HG02610 (cell line): Measurements from ENCODE around the gene ESRRG.

Source experiments
- ATAC-seq: cut with Tn5 transposase; IDR thresholded peaks from one replicate; pipeline ENCODE4 v1.9.1; 2021; ENCODE audit warnings: mild to moderate bottlenecking, moderate library complexity; ENCODE audit not compliant: unreplicated experiment

ESRRG gene

GRCh38 chr1:216632980-216633379, 90.2 kb downstream of the ESRRG start:
- ATAC-seq = no peak

GRCh38 chr1:216630532-216630931, 92.7 kb downstream of the ESRRG start:
- no peak for ATAC-seq

- no peak for ATAC-seq
These were observed 96.0 kb downstream of the ESRRG start for GRCh38 chr1:216627252-216627651.

GRCh38 chr1:216626394-216627067, 96.7 kb downstream of the ESRRG start:
- no peak for ATAC-seq

GRCh38 chr1:216621536-216621935, 101.7 kb downstream of the ESRRG start:
- no peak for ATAC-seq

- ATAC-seq = no peak
These were observed 106.0 kb downstream of the ESRRG start for GRCh38 chr1:216617081-216617875.

GRCh38 chr1:216616425-216616824, 106.8 kb downstream of the ESRRG start:
- ATAC-seq = no peak

GRCh38 chr1:216614011-216614934, 109.0 kb downstream of the ESRRG start:
- no peak for ATAC-seq

- ATAC-seq = no peak
These were observed 110.9 kb downstream of the ESRRG start for GRCh38 chr1:216612291-216612690.

GRCh38 chr1:216607067-216607697, 116.0 kb downstream of the ESRRG start:
- ATAC-seq = no peak

GRCh38 chr1:216606047-216606637, 117.1 kb downstream of the ESRRG start:
- no peak for ATAC-seq

GRCh38 chr1:216604771-216605170, 118.5 kb downstream of the ESRRG start:
- no peak for ATAC-seq

- peak; percentile 86 for ATAC-seq
These were observed 122.3 kb downstream of the ESRRG start for GRCh38 chr1:216600730-216601609.

- no peak for ATAC-seq
These were observed 123.4 kb downstream of the ESRRG start for GRCh38 chr1:216599851-216600250.

- no peak for ATAC-seq
These were observed 124.8 kb downstream of the ESRRG start for GRCh38 chr1:216598448-216598847.

GRCh38 chr1:216596281-216596862, 126.9 kb downstream of the ESRRG start:
- ATAC-seq = no peak

GRCh38 chr1:216587715-216588114, 135.5 kb downstream of the ESRRG start:
- no peak for ATAC-seq

- ATAC-seq = no peak
These were observed 141.1 kb downstream of the ESRRG start for GRCh38 chr1:216582151-216582550.

- ATAC-seq = no peak
These were observed 142.6 kb downstream of the ESRRG start for GRCh38 chr1:216580538-216581057.
